ENCODE results near the gene RBBP8.

- TF ChIP-seq, protein P1, sequence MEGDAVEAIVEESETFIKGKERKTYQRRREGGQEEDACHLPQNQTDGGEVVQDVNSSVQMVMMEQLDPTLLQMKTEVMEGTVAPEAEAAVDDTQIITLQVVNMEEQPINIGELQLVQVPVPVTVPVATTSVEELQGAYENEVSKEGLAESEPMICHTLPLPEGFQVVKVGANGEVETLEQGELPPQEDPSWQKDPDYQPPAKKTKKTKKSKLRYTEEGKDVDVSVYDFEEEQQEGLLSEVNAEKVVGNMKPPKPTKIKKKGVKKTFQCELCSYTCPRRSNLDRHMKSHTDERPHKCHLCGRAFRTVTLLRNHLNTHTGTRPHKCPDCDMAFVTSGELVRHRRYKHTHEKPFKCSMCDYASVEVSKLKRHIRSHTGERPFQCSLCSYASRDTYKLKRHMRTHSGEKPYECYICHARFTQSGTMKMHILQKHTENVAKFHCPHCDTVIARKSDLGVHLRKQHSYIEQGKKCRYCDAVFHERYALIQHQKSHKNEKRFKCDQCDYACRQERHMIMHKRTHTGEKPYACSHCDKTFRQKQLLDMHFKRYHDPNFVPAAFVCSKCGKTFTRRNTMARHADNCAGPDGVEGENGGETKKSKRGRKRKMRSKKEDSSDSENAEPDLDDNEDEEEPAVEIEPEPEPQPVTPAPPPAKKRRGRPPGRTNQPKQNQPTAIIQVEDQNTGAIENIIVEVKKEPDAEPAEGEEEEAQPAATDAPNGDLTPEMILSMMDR (conservative IDR thresholded peaks at IDR 0.05 in 1 of 2, IDR thresholded peaks at IDR 0.05 in 1 of 2; ENCODE audit: extremely low read depth in 1 of 2, insufficient read depth in 1 of 2, low read depth in 1 of 2, low read length in 2 of 2): no peak
- no peak for TF ChIP-seq EZH2 (IDR thresholded peaks at IDR 0.05; ENCODE audit: borderline replicate concordance, low read length)
These were observed 283 bp upstream of the RBBP8 start for GRCh38 chr18:22932885-22933205.

Measured in mammary epithelial cell (primary cell).